ENCODE results near the gene MRI1.

DNA sequence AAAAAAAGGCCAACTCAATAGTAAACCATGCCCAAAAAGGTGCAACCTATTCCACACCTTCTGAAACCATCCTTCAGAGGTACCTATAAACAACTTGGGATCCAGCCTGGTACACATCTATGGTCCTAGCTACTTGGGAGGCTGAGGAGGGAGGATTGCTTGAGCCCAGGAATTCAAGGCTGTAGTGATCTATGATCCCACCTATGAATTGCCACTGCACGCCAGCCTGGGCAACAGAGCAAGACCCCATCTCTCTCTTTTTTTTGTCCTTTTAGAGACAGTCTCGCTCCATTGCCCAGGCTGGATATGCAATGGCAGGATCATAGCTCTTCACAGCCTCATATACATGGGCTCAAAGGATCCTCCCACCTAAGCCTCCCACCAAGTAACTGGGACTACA is 57.0 kb downstream of the MRI1 start:
- TF ChIP-seq, protein P1, sequence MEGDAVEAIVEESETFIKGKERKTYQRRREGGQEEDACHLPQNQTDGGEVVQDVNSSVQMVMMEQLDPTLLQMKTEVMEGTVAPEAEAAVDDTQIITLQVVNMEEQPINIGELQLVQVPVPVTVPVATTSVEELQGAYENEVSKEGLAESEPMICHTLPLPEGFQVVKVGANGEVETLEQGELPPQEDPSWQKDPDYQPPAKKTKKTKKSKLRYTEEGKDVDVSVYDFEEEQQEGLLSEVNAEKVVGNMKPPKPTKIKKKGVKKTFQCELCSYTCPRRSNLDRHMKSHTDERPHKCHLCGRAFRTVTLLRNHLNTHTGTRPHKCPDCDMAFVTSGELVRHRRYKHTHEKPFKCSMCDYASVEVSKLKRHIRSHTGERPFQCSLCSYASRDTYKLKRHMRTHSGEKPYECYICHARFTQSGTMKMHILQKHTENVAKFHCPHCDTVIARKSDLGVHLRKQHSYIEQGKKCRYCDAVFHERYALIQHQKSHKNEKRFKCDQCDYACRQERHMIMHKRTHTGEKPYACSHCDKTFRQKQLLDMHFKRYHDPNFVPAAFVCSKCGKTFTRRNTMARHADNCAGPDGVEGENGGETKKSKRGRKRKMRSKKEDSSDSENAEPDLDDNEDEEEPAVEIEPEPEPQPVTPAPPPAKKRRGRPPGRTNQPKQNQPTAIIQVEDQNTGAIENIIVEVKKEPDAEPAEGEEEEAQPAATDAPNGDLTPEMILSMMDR (IDR thresholded peaks at IDR 0.05), result no peak
- no peak for TF ChIP-seq POLR2A (IDR thresholded peaks at IDR 0.05)

All from thyroid gland (tissue), 4 donors.